ENCODE data around the gene TBK1.
A peak's percentile ranks its signal among the peaks of the same experiment; 100 is the strongest.

DNA sequence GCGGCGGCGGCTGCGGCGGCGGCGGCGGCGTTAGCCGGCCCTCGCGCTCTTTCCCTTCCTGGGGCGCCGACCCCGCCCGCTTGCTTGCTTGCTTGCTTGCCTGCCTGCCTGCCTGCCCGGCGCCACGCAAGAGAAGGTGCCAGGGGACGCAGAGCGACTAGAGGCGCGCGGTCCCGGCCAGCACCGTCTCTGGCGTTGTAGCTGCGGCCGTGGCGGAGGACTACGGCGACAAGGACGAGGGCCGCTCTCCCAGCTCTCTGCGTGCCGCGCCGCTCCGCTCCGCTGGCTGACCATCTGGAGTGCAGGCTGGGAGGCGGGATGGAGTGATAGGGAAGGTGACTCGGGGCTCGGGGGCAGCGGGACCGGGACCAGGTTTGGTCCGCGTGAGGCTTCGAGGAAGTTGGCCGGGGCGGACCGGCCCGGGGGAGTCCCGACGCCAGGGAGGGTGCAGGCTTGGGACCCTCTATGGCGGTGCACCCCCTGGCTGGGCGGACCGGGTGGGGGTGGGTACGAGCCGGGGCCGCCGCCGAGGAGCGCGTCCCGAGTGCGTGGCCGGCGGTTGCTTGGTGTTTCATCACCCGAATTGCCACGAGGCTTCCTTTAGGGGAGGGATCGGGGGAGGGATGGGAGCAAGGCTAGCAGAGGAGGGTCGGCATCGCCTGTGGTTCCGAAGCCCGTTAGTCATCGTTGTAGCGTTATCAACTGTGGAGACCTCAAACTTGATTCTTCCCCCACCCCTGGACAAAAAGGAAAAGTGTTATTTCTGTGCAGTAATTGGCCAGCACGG, 47.3 kb upstream of the TBK1 start:
- TF ChIP-seq NR2C2 (IDR thresholded peaks at IDR 0.05; ENCODE audit: borderline replicate concordance, control insufficient read depth, insufficient read length, low read depth) (no peak), CTCF (IDR thresholded peaks at IDR 0.05 in 2 of 3, conservative IDR thresholded peaks at IDR 0.05 in 1 of 3; ENCODE audit: control insufficient read depth in 2 of 3, extremely low read depth in 1 of 3, insufficient read depth in 1 of 3, low read depth in 3 of 3, low read length in 3 of 3) (no peak), NRF1 (conservative IDR thresholded peaks at IDR 0.05; ENCODE audit: low read depth, low read length) (no peak), DPF2 (IDR thresholded peaks at IDR 0.05) (peak; percentile 84)

Measured in GM12878 (cell line).